Neural progenitor cell (in vitro differentiated cells): ENCODE results near the gene SMARCE1. TPM values are rescaled to one million over a fixed set of nuclear protein-coding genes. Genes with fewer than 3 reads are reported as not detected.

Source experiments
- DNase-seq: peaks from one replicate; pipeline ENCODE4 v3.0.0-alpha.2; 2016; ENCODE audit warnings: low spot score
- H2AFZ ChIP-seq: fragments of 200-600 bp; sonication (generic); replicated peaks from 2 replicates; pipeline ENCODE4 v1.6.1; 2016; ENCODE audit warnings: antibody characterized with exemption
- H3F3A ChIP-seq: fragments of 200-600 bp; sonication (generic); 2 replicates; pipeline ENCODE4 v1.6.1; 2016; ENCODE audit warnings: antibody characterized with exemption, low read depth
- H3K27ac ChIP-seq: fragments of 200-600 bp; sonication (generic); 2 replicates; pipeline ENCODE4 v1.5.1; 2016; ENCODE audit warnings: mild to moderate bottlenecking
- H3K27me3 ChIP-seq: fragments of 200-600 bp; sonication (generic); 2 replicates; pipeline ENCODE4 v1.6.1; 2016; ENCODE audit warnings: mild to moderate bottlenecking, moderate library complexity
- H3K36me3 ChIP-seq: fragments of 200-600 bp; sonication (generic); 2 replicates; pipeline ENCODE4 v1.5.1; 2016
- H3K4me1 ChIP-seq: fragments of 200-600 bp; sonication (generic); 2 replicates; pipeline ENCODE4 v1.6.1; 2016; ENCODE audit warnings: mixed run types
- H3K4me2 ChIP-seq: fragments of 200-600 bp; sonication (generic); 2 replicates; pipeline ENCODE4 v1.6.1; 2016
- H3K4me3 ChIP-seq: fragments of 200-600 bp; sonication (generic); 2 replicates; pipeline ENCODE4 v1.5.1; 2016
- H3K79me2 ChIP-seq: fragments of 200-600 bp; sonication (generic); 2 replicates; pipeline ENCODE4 v1.6.1; 2016; ENCODE audit warnings: low read depth
- H3K9ac ChIP-seq: fragments of 200-600 bp; sonication (generic); 2 replicates; pipeline ENCODE4 v1.6.1; 2016
- H3K9me3 ChIP-seq: fragments of 200-600 bp; sonication (generic); 2 replicates; pipeline ENCODE4 v1.5.1; 2016; ENCODE audit warnings: low read depth
- H4K20me1 ChIP-seq: fragments of 200-600 bp; sonication (generic); 2 replicates; pipeline ENCODE4 v1.6.1; 2016; ENCODE audit warnings: low read depth
- H3K27ac Mint-ChIP-seq: 3 replicates; pipeline ENCODE4 v1.8.0; 2021; ENCODE audit warnings: mixed read lengths
- H3K27me3 Mint-ChIP-seq: 2 replicates; pipeline ENCODE4 v1.8.0; 2022; ENCODE audit warnings: low read depth, mild to moderate bottlenecking, inconsistent platforms, moderate library complexity, mixed read lengths; ENCODE audit not compliant: insufficient read depth
- H3K36me3 Mint-ChIP-seq: 3 replicates; pipeline ENCODE4 v1.8.0; 2021; ENCODE audit warnings: mixed read lengths
- H3K4me1 Mint-ChIP-seq: 3 replicates; pipeline ENCODE4 v1.8.0; 2021; ENCODE audit warnings: mixed read lengths
- H3K4me3 Mint-ChIP-seq: 3 replicates; pipeline ENCODE4 v1.8.0; 2021; ENCODE audit warnings: mild to moderate bottlenecking, moderate library complexity, mixed read lengths
- H3K9me3 Mint-ChIP-seq: 3 replicates; pipeline ENCODE4 v1.8.0; 2020; ENCODE audit warnings: mixed read lengths
- EZH2 ChIP-seq: fragments of 200-600 bp; sonication (generic); IDR thresholded peaks from 2 replicates; pipeline ENCODE4 v1.6.1; 2017; ENCODE audit warnings: antibody characterized with exemption, mild to moderate bottlenecking, moderate library complexity
- EZH2phosphoT487 ChIP-seq: fragments of 200-600 bp; sonication (generic); IDR thresholded peaks from 2 replicates; pipeline ENCODE4 v1.6.1; 2017; ENCODE audit warnings: antibody characterized with exemption
- total RNA-seq: library from RNA; depleted of rRNA; stranded (reverse); fragments of >200 nt; gene quantifications from 2 replicates; pipeline ENCODE4 v1.2.3, GENCODE V29; 2015; ENCODE audit warnings: low replicate concordance
- TF ChIP-seq, protein P1 (sequence below): fragments of 200-600 bp; sonication (generic); IDR thresholded peaks from 2 replicates; pipeline ENCODE4 v1.5.1; 2017; ENCODE audit warnings: antibody characterized with exemption, mild to moderate bottlenecking

Gene SMARCE1
- total RNA-seq, 1 donor from 2014 or later, result 237 TPM

DNA sequence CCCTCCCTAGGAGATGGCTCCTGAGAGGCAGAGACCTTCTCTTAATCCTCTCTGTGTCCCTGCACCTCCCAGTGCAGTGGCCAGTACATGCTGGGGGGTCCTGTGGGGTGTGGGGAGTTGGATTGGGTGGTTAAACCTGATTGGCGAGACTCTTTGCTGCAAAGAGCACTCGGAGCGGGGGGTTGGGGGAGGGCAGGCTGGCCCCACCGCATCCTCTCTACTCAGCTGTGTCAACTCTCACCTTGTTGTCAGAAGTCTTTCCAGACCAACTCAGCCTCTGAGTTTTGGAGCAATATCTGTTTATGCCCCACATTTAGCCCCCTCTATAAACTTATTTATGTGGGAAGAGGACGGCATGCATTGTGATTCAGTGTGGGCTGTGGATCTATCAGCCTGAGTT, 40.0 kb downstream of the SMARCE1 start:
- H3K9ac ChIP-seq, result no peak overlapping the region
- H3K4me3 ChIP-seq, result no peak overlapping the region
- H4K20me1 ChIP-seq, result no peaks in the 10 kb centered on the region
- no peak overlapping the region for H2AFZ ChIP-seq
- H3K36me3 Mint-ChIP-seq, result no peaks in the 10 kb centered on the region
- H3K79me2 ChIP-seq, result no peaks in the 10 kb centered on the region
- no peak for DNase-seq
- H3K4me2 ChIP-seq, result no peak overlapping the region
- H3K27ac ChIP-seq, result no peak overlapping the region
- no peaks in the 10 kb centered on the region for H3K4me1 ChIP-seq
- TF ChIP-seq, protein P1, sequence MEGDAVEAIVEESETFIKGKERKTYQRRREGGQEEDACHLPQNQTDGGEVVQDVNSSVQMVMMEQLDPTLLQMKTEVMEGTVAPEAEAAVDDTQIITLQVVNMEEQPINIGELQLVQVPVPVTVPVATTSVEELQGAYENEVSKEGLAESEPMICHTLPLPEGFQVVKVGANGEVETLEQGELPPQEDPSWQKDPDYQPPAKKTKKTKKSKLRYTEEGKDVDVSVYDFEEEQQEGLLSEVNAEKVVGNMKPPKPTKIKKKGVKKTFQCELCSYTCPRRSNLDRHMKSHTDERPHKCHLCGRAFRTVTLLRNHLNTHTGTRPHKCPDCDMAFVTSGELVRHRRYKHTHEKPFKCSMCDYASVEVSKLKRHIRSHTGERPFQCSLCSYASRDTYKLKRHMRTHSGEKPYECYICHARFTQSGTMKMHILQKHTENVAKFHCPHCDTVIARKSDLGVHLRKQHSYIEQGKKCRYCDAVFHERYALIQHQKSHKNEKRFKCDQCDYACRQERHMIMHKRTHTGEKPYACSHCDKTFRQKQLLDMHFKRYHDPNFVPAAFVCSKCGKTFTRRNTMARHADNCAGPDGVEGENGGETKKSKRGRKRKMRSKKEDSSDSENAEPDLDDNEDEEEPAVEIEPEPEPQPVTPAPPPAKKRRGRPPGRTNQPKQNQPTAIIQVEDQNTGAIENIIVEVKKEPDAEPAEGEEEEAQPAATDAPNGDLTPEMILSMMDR, result no peak
- TF ChIP-seq EZH2phosphoT487 (no peak), EZH2 (no peak)
- no peak overlapping the region for H3K4me3 Mint-ChIP-seq
- no peaks in the 10 kb centered on the region for H3K36me3 ChIP-seq
- no peaks in the 10 kb centered on the region for H3K4me1 Mint-ChIP-seq
- H3K9me3 ChIP-seq, result no peaks in the 10 kb centered on the region
- H3K27ac Mint-ChIP-seq, result no peak overlapping the region
- no peaks in the 10 kb centered on the region for H3K27me3 ChIP-seq
- H3K27me3 Mint-ChIP-seq, result peaks cover 4% of the 10 kb centered on the region
- no peaks in the 10 kb centered on the region for H3F3A ChIP-seq
- no peaks in the 10 kb centered on the region for H3K9me3 Mint-ChIP-seq

DNA sequence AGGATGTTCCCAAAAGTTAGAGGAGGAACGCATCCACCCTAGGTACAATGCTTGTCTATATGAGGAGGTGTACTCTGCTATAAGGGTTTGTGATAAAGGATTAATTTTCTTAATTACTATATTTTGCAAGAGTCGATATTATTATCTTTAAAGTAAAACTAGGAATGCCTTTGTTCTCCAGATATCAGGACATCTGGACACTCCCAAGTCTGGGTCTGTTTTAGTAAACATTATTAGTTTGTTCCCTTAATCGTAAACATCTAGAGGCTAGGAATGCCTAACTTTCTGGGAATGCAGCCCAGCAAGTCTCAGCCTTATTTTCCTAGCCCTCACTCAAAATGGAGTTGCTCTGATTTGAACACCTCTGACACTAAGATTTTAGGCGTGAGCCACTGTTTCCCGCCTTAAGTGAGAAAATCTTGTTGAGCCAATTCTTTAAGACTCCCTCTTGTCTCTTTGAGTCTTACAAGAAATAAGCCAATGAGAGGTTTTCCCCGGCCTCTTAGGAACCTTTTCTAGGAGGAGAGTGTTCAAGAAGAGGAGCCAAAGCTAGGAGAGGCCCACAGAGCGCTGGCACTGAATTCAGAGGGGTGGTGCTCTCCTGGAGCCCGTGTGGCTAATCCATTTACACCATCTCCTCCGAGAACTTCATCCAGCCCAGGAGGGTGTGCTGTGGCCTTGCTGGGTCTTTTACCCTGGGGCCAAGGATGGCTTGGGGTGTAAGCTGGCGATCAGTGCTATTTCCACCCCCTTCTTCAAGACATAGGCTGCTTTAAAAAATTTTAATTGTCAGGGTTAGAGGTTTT, 40.9 kb downstream of the SMARCE1 start:
- no peak overlapping the region for H3K9ac ChIP-seq
- H3K27ac ChIP-seq, result no peak overlapping the region
- no peaks in the 10 kb centered on the region for H3K36me3 Mint-ChIP-seq
- H3K79me2 ChIP-seq, result no peaks in the 10 kb centered on the region
- H3K4me2 ChIP-seq, result no peak overlapping the region
- H2AFZ ChIP-seq, result peak overlapping the region; percentile 58
- H3K4me1 Mint-ChIP-seq, result no peaks in the 10 kb centered on the region
- no peak for DNase-seq
- H3K4me3 ChIP-seq, result no peak overlapping the region
- peaks cover 4% of the 10 kb centered on the region for H3K27me3 Mint-ChIP-seq
- no peaks in the 10 kb centered on the region for H4K20me1 ChIP-seq
- H3F3A ChIP-seq, result no peaks in the 10 kb centered on the region
- no peaks in the 10 kb centered on the region for H3K9me3 ChIP-seq
- H3K27ac Mint-ChIP-seq, result no peak overlapping the region
- no peaks in the 10 kb centered on the region for H3K9me3 Mint-ChIP-seq
- no peaks in the 10 kb centered on the region for H3K27me3 ChIP-seq
- H3K4me3 Mint-ChIP-seq, result no peak overlapping the region
- no peaks in the 10 kb centered on the region for H3K4me1 ChIP-seq
- TF ChIP-seq EZH2 (no peak), EZH2phosphoT487 (no peak)
- TF ChIP-seq, protein P1, result no peak
- H3K36me3 ChIP-seq, result no peaks in the 10 kb centered on the region

DNA sequence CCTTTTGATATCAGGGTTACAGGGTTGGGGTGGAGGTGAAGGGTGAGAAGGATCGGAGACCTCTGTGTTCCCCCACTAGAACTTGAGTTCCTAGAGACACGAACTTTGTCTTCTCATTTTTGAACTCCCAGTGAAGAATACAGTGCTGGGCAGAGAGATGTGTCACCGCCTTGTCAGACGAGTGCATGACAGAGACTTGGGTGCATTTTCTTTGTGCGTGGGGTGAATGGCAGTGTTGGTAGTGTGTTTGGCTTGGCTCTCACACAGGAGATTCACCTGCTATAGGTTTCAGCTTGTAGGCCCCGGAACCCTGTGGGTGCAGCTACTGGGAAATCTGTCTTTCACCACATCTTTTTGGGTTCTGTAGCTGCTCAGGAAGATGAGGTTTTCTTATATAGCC, 42.3 kb downstream of the SMARCE1 start:
- Mint-ChIP-seq H3K4me1 (no peaks in the 10 kb centered on the region), H3K4me3 (no peak overlapping the region), H3K36me3 (no peaks in the 10 kb centered on the region), H3K27ac (no peak overlapping the region), H3K27me3 (peaks cover 4% of the 10 kb centered on the region), H3K9me3 (no peaks in the 10 kb centered on the region)
- Histone ChIP-seq H3K4me2 (no peak overlapping the region), H3K27me3 (no peaks in the 10 kb centered on the region), H3K4me3 (no peak overlapping the region), H3K27ac (no peak overlapping the region), H2AFZ (no peak overlapping the region), H3K36me3 (no peaks in the 10 kb centered on the region), H3F3A (no peaks in the 10 kb centered on the region), H4K20me1 (no peaks in the 10 kb centered on the region), H3K79me2 (no peaks in the 10 kb centered on the region), H3K4me1 (no peaks in the 10 kb centered on the region), H3K9me3 (no peaks in the 10 kb centered on the region), H3K9ac (no peak overlapping the region)
- no peak for DNase-seq
- no peak for TF ChIP-seq EZH2phosphoT487
- TF ChIP-seq, protein P1, result no peak
- TF ChIP-seq EZH2, result no peak
